Mesendoderm (in vitro differentiated cells): ENCODE data around the gene OR10G7.
"Not testable (repeated sequence)": the region's sequence is repeated elsewhere in the genome, so short reads cannot be mapped to it uniquely, and the experiment has no call there.

Source experiments
- DNase-seq: peaks from one replicate; pipeline ENCODE4 v3.0.0; 2013
- H2AK5ac ChIP-seq: 2 replicates; pipeline ENCODE4 v1.6.1; 2013; ENCODE audit warnings: low read length, inconsistent platforms
- H2BK120ac ChIP-seq: 2 replicates; pipeline ENCODE4 v1.6.1; 2013; ENCODE audit warnings: low read depth, mild to moderate bottlenecking, low read length, moderate library complexity, mixed read lengths
- H2BK15ac ChIP-seq: replicated peaks from 2 replicates; pipeline ENCODE4 v1.6.1; 2013; ENCODE audit warnings: low read depth, mild to moderate bottlenecking, moderate library complexity
- H2BK5ac ChIP-seq: 2 replicates; pipeline ENCODE4 v1.6.1; 2013; ENCODE audit warnings: low read length, inconsistent platforms
- H3K18ac ChIP-seq: 2 replicates; pipeline ENCODE4 v1.6.1; 2013; ENCODE audit warnings: mild to moderate bottlenecking, low read length, mixed read lengths
- H3K23ac ChIP-seq: one replicate; pipeline ENCODE4 v1.6.1; 2013; ENCODE audit warnings: low read length
- H3K27ac ChIP-seq: 2 replicates; pipeline ENCODE4 v1.5.1; 2013; ENCODE audit warnings: low read depth, mild to moderate bottlenecking, inconsistent platforms, low read length, moderate library complexity
- H3K27me3 ChIP-seq: 2 replicates; pipeline ENCODE4 v1.6.1; 2013; ENCODE audit warnings: low read length, control low read depth, mild to moderate bottlenecking, inconsistent platforms; ENCODE audit not compliant: insufficient read depth, poor library complexity
- H3K36me3 ChIP-seq: 2 replicates; pipeline ENCODE4 v1.6.1; 2013; ENCODE audit warnings: low read length, inconsistent platforms; ENCODE audit not compliant: control insufficient read depth, insufficient read depth
- H3K4ac ChIP-seq: one replicate; pipeline ENCODE4 v1.6.1; 2013; ENCODE audit warnings: low read depth, mild to moderate bottlenecking, low read length, moderate library complexity
- H3K4me1 ChIP-seq: 2 replicates; pipeline ENCODE4 v1.6.1; 2013; ENCODE audit warnings: low read depth, low read length, inconsistent platforms; ENCODE audit not compliant: control insufficient read depth
- H3K4me2 ChIP-seq: 2 replicates; pipeline ENCODE4 v1.6.1; 2013; ENCODE audit warnings: low read length
- H3K4me3 ChIP-seq: 2 replicates; pipeline ENCODE4 v1.5.1; 2013; ENCODE audit warnings: mild to moderate bottlenecking, low read length
- H3K56ac ChIP-seq: one replicate; pipeline ENCODE4 v1.6.1; 2013; ENCODE audit warnings: low read length
- H3K79me1 ChIP-seq: 2 replicates; pipeline ENCODE4 v1.6.1; 2013; ENCODE audit warnings: low read length, inconsistent platforms
- H3K79me2 ChIP-seq: 2 replicates; pipeline ENCODE4 v1.6.1; 2013; ENCODE audit warnings: mild to moderate bottlenecking, low read length; ENCODE audit not compliant: control insufficient read depth, insufficient read depth
- H3K9ac ChIP-seq: 2 replicates; pipeline ENCODE4 v1.6.1; 2013; ENCODE audit warnings: low read length, inconsistent platforms
- H4K5ac ChIP-seq: one replicate; pipeline ENCODE4 v1.6.1; 2013; ENCODE audit warnings: low read length
- H4K8ac ChIP-seq: one replicate; pipeline ENCODE4 v1.6.1; 2013; ENCODE audit warnings: low read depth, mild to moderate bottlenecking, control low read depth, low read length, moderate library complexity
- WGBS: extraction: QIAGEN DNeasy Blood & Tissue Kit; methylation state at CpG from one replicate; pipeline ENCODE4 v1.1.7; 2013; ENCODE audit warnings: low lambda C conversion rate, missing lambda C conversion rate; ENCODE audit not compliant: insufficient coverage; ENCODE audit errors: extremely low coverage; 5-methylcytosine and 5-hydroxymethylcytosine counted together

OR10G7 gene

GRCh38 chr11:124039557-124039956 is 1.6 kb downstream of the OR10G7 start:
- no peak overlapping the region for H2AK5ac ChIP-seq
- no peak overlapping the region for H3K4me2 ChIP-seq
- H3K4ac ChIP-seq: no peak overlapping the region
- H3K4me3 ChIP-seq: no peak overlapping the region
- no peaks in the 10 kb centered on the region for H3K27me3 ChIP-seq
- H3K27ac ChIP-seq: no peak overlapping the region
- H4K8ac ChIP-seq: no peak overlapping the region
- no peak overlapping the region for H4K5ac ChIP-seq
- H2BK120ac ChIP-seq: no peak overlapping the region
- WGBS: no CpG with 5 or more reads among the region's 9 CpGs
- no peak overlapping the region for H2BK5ac ChIP-seq
- H2BK15ac ChIP-seq: no peak overlapping the region
- H3K23ac ChIP-seq: no peak overlapping the region
- no peaks in the 10 kb centered on the region for H3K79me2 ChIP-seq
- H3K9ac ChIP-seq: no peak overlapping the region
- H3K36me3 ChIP-seq: no peaks in the 10 kb centered on the region
- no peak for DNase-seq
- H3K79me1 ChIP-seq: no peaks in the 10 kb centered on the region
- H3K4me1 ChIP-seq: no peaks in the 10 kb centered on the region
- H3K18ac ChIP-seq: no peak overlapping the region
- no peak overlapping the region for H3K56ac ChIP-seq

GRCh38 chr11:124036666-124037065 is 4.5 kb downstream of the OR10G7 start:
- Histone ChIP-seq H4K5ac (no peak overlapping the region), H3K36me3 (no peaks in the 10 kb centered on the region), H3K56ac (no peak overlapping the region), H3K4me1 (no peaks in the 10 kb centered on the region), H3K23ac (no peak overlapping the region), H2AK5ac (no peak overlapping the region), H4K8ac (no peak overlapping the region), H3K4me3 (no peak overlapping the region), H3K27me3 (no peaks in the 10 kb centered on the region), H3K79me2 (no peaks in the 10 kb centered on the region), H3K79me1 (no peaks in the 10 kb centered on the region), H3K4me2 (no peak overlapping the region), H2BK5ac (no peak overlapping the region), H3K4ac (no peak overlapping the region), H2BK120ac (no peak overlapping the region), H3K27ac (no peak overlapping the region), H3K18ac (no peak overlapping the region), H3K9ac (no peak overlapping the region), H2BK15ac (no peak overlapping the region)
- no CpG with 5 or more reads among the region's 1 CpG for WGBS
- no peak for DNase-seq

GRCh38 chr11:124026498-124026897 is 14.6 kb downstream of the OR10G7 start, which contains the start of gene OR10G8:
TSS of gene OR10G8 (plus strand) at chr11:124026798. CDS start at chr11:124029623, 2,825 bp downstream.
- DNase-seq: no peak
- no peak within 1 kb of the TSS for H3K18ac ChIP-seq
- H3K4me1 ChIP-seq: no peaks in the 10 kb centered on the region
- H4K5ac ChIP-seq: no peak within 1 kb of the TSS
- no peak within 1 kb of the TSS for H3K4ac ChIP-seq
- no peaks in the 10 kb centered on the region for H3K79me1 ChIP-seq
- no peak within 1 kb of the TSS for H3K9ac ChIP-seq
- H4K8ac ChIP-seq: no peak within 1 kb of the TSS
- no peaks in the 10 kb centered on the region for H3K27me3 ChIP-seq
- H3K36me3 ChIP-seq: no peaks in the 10 kb centered on the region
- H2AK5ac ChIP-seq: no peak within 1 kb of the TSS
- no peak within 1 kb of the TSS for H3K56ac ChIP-seq
- H2BK120ac ChIP-seq: no peak within 1 kb of the TSS
- no CpG with 5 or more reads among the region's 2 CpGs for WGBS
- H3K4me3 ChIP-seq: no peak within 1 kb of the TSS
- H3K23ac ChIP-seq: no peak within 1 kb of the TSS
- H3K27ac ChIP-seq: no peak within 1 kb of the TSS
- H3K79me2 ChIP-seq: no peaks in the 10 kb centered on the region
- H2BK15ac ChIP-seq: no peak within 1 kb of the TSS
- no peak within 1 kb of the TSS for H3K4me2 ChIP-seq
- H2BK5ac ChIP-seq: no peak within 1 kb of the TSS

GRCh38 chr11:124015837-124016236 is 25.3 kb downstream of the OR10G7 start:
- H3K4me1 ChIP-seq, H3K4me2 ChIP-seq, H3K27me3 ChIP-seq, H2BK120ac ChIP-seq, H3K9ac ChIP-seq, H2BK5ac ChIP-seq, H3K4me3 ChIP-seq, H3K36me3 ChIP-seq, H2AK5ac ChIP-seq, H3K56ac ChIP-seq, H2BK15ac ChIP-seq, H4K8ac ChIP-seq, H3K18ac ChIP-seq, H3K79me2 ChIP-seq, DNase-seq, H3K79me1 ChIP-seq, H4K5ac ChIP-seq, H3K23ac ChIP-seq, H3K4ac ChIP-seq, H3K27ac ChIP-seq: not testable (repeated sequence)
- no CpG with 5 or more reads among the region's 9 CpGs for WGBS

GRCh38 chr11:124012697-124013096 is 28.4 kb downstream of the OR10G7 start, which contains the start of gene OR10G4:
TSS of gene OR10G4 (plus strand) at chr11:124012997. CDS start at chr11:124015575, 2,578 bp downstream.
- Histone ChIP-seq H3K23ac (no peak within 1 kb of the TSS), H4K8ac (no peak within 1 kb of the TSS), H3K4me1 (no peaks in the 10 kb centered on the region), H3K18ac (no peak within 1 kb of the TSS), H3K79me1 (no peaks in the 10 kb centered on the region), H2AK5ac (no peak within 1 kb of the TSS), H3K4ac (no peak within 1 kb of the TSS), H3K27me3 (no peaks in the 10 kb centered on the region), H3K56ac (no peak within 1 kb of the TSS), H3K4me2 (no peak within 1 kb of the TSS), H3K27ac (no peak within 1 kb of the TSS), H2BK120ac (no peak within 1 kb of the TSS), H3K79me2 (no peaks in the 10 kb centered on the region), H2BK5ac (no peak within 1 kb of the TSS), H3K9ac (no peak within 1 kb of the TSS), H4K5ac (no peak within 1 kb of the TSS), H3K36me3 (no peaks in the 10 kb centered on the region), H3K4me3 (no peak within 1 kb of the TSS), H2BK15ac (no peak within 1 kb of the TSS)
- WGBS: no CpG with 5 or more reads among the region's 2 CpGs
- no peak for DNase-seq

- H2BK15ac ChIP-seq: no peak within 1 kb of the TSS
- no peak within 1 kb of the TSS for H3K27ac ChIP-seq
- no peak within 1 kb of the TSS for H3K9ac ChIP-seq
- H3K36me3 ChIP-seq: no peaks in the 10 kb centered on the region
- no peak within 1 kb of the TSS for H3K4me2 ChIP-seq
- no peaks in the 10 kb centered on the region for H3K79me1 ChIP-seq
- no peak for DNase-seq
- H3K18ac ChIP-seq: no peak within 1 kb of the TSS
- WGBS: 100% methylated on average over 1 of the region's 1 CpG
- no peaks in the 10 kb centered on the region for H3K79me2 ChIP-seq
- no peaks in the 10 kb centered on the region for H3K4me1 ChIP-seq
- no peak within 1 kb of the TSS for H4K8ac ChIP-seq
- H3K23ac ChIP-seq: no peak within 1 kb of the TSS
- H3K27me3 ChIP-seq: no peaks in the 10 kb centered on the region
- no peak within 1 kb of the TSS for H2BK120ac ChIP-seq
- H3K56ac ChIP-seq: no peak within 1 kb of the TSS
- H4K5ac ChIP-seq: no peak within 1 kb of the TSS
- H2AK5ac ChIP-seq: no peak within 1 kb of the TSS
- H3K4ac ChIP-seq: no peak within 1 kb of the TSS
- no peak within 1 kb of the TSS for H2BK5ac ChIP-seq
- H3K4me3 ChIP-seq: no peak within 1 kb of the TSS
These were observed 46.0 kb downstream of the OR10G7 start, which contains the start of gene OR10G6 for GRCh38 chr11:123995119-123995518. TSS of gene OR10G6 (minus strand) at chr11:123995161. CDS start at chr11:123995161, 0 bp downstream.
